NCI-H82 treated with DMSO at 0.1 percent for 48 hours (cell line): ENCODE results near the gene SLC39A11.
"Not testable (repeated sequence)": the region's sequence is repeated elsewhere in the genome, so short reads cannot be mapped to it uniquely, and the experiment has no call there.

Source experiments
- DNase-seq: peaks from one replicate; lab custom pipeline; 2025; ENCODE audit not compliant: unreplicated experiment; lab: John Stamatoyannopoulos, UW

Gene SLC39A11

DNA sequence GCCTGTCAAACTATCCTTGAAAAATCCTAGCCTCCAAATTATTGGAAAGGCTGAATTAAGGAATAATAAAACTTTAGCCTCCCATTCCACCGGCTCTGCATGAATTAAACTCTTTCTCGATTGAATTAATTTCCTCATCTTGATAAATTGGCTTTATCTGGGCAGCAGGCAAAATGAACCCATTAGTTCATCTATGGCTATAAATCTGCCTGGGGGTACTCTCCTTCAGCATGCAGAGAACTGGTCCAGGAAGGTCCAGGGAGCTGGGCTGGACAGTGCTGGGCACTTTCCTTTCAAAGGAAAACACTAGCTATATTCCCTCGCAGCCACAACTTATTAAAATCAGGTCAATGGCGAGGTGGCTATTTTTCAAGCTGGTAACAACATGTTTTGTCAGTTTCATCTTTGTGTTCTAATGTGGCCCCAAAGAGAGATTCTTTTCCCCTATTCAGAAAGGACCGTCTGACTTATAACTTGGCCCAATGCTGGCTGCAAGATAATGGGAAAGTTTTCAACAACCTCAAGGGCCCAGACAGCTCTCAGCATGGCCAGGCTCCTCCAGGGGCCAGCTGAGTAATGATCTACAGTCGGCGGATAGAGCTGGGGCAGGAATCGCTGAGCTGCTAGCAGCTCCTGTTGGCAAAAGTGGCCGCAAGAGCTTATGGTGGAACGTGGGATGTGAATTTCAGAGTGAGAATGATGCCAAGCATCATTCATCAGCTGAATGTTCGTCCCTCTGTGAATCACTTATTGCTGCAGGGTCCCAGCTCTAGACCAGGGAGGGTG lies 326.9 kb downstream of the SLC39A11 start:
- no peak for DNase-seq

DNA sequence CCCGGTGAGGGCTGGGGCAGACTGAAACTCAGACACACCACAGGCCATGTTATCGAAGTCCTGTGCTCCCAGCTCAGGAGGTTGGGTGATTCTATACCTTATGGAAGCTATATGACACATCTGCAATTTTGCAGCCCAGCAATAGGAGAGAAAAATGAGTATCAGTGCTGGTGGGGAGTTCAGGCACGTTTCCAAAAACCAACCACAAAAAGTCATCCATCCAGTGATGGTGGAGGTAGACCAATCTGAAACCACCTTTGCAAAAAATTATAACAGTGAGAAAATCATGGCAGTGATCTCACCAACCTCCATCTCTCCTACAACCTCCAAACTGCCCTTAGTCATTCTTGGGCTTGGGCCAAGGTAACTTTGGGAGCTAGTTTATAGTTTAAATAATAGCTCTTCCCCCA lies 327.9 kb downstream of the SLC39A11 start:
- DNase-seq = no peak

- no peak for DNase-seq
Measured at GRCh38 chr17:72763981-72764380, 328.5 kb downstream of the SLC39A11 start.

DNA sequence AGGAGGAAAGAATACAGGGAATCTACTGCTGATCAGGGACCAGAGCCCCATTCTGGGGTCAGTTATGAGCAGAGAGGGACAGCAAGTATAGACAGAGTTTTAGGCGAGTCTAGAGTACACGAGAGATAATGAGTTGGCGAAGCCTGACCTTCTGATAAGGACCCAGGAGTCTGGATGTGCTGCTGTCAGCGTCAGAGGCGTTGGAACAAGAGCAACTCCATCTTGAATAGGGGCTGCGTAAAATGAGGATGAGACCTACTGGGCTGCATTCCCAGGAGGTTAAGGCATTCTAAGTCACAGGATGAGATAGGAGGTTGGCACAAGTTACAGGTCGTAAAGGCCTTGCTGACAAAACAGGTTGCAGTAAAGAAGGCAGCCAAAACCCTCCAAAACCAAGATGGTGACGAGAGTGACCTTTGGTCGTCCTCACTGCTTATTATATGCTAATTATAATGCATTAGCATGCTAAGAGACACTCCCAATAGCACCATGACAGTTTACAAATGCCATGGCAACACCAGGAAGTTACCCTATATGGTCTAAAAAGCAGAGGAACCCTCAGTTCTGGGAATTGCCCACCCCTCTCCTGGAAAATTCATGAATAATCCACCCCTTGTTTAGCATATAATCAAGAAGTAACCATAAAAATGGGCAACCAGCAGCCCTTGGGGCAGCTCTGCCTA lies 330.5 kb downstream of the SLC39A11 start:
- DNase-seq = not testable (repeated sequence)

- DNase-seq = no peak
Measured at GRCh38 chr17:72761431-72761830, 331.1 kb downstream of the SLC39A11 start.

DNA sequence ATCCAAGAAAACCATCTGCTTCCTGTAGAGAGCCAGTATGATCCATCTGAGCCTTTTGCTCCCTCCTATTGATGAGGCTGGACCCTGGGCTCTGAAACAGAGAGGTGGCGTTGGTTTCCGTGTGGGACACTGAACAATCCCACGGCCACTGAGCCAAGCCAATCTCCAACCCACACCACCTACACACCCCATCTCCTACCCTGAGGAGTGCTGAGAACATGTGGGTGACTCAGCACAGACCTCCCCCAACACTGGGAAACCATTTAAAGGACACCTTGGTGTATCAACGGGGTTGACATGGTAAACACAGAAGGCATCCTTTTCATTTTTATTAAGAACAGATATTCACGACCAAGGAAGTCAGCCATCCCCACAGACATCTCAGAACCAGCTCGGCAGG lies 332.1 kb downstream of the SLC39A11 start:
- DNase-seq = no peak

- DNase-seq = no peak
Measured at GRCh38 chr17:72759301-72759700, 333.2 kb downstream of the SLC39A11 start.

- no peak for DNase-seq
Measured at GRCh38 chr17:72756256-72756655, 336.2 kb downstream of the SLC39A11 start.

DNA sequence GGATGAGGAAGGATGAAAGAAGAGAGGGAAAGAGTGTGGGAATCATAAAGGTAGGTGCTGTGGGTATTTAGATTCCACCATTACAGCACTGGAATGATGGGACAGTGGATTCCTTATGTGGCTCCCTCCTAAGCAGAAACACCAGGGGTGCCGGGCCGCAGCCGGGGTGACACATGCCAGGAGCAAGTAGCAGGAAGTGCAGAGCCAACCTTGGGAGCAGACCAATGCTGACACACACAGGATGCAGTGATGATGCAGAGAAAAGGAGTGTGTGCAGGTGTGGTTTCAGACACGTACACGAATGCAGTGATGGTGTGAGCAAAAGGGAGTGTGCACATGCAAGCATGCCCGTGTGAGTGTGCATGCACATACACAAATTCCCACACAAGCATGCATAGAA lies 338.0 kb downstream of the SLC39A11 start:
- DNase-seq = no peak

DNA sequence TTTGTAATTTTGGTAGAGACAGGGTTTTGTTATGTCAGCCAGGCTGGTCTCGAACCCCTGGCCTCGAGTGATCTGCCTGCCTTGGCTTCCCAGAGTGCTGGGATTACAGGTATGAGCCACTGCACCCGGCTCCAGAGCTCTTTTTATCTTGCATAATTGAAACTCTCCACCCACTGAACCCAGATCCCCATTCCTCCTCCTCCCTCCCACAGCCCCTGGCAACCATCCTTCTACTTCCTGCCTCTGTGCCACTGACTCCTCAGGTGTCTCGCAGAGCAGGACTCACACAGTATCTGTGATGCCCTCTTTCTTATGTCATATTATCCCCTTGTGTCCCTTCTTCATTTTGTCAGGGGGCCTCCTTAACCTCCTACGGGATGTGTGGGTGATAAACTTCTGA lies 340.7 kb downstream of the SLC39A11 start:
- no peak for DNase-seq

GRCh38 chr17:72749119-72749572 lies 343.3 kb downstream of the SLC39A11 start:
- no peak for DNase-seq

DNA sequence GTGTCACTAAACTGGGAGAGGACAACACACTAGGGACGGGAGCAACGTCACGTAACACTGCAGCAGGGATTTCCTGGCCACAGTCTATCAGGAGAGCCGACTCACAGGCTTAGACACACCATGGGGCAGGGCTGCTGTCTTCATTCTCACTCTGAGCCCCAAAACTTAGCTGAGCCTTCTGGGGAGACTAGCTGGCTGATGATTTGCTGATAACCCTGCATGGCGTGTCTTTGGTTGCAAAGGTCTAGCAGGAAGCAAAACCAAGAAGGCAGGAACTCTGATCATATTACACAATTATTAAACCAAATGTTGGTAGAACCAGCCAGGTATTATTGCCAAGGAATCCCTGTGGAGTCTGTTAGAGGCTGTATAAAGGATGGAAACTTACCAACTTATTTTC lies 345.0 kb downstream of the SLC39A11 start:
- DNase-seq = no peak

GRCh38 chr17:72745241-72745640 lies 347.2 kb downstream of the SLC39A11 start:
- DNase-seq = no peak

DNA sequence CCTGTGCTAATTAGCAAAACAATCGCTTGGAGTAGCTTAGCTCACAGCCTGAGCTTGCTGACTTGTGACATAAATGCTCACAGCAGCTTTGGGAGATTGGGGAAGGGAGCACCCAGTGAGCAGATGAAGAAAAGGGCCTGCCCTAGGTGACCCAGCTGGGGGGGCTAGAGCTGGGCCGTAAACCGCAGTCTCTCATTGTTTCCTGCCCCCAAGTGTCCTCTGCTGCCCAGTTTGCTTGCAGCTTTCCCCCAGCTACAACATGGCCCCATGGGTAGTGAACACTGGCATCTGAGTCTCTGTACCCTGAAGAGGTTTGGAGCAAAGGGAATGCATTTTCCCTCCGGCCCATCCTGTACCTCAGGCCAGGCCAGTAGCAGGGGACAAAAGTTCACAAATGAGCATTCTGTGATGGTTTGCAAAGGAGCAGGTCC lies 349.4 kb downstream of the SLC39A11 start:
- no peak for DNase-seq

DNA sequence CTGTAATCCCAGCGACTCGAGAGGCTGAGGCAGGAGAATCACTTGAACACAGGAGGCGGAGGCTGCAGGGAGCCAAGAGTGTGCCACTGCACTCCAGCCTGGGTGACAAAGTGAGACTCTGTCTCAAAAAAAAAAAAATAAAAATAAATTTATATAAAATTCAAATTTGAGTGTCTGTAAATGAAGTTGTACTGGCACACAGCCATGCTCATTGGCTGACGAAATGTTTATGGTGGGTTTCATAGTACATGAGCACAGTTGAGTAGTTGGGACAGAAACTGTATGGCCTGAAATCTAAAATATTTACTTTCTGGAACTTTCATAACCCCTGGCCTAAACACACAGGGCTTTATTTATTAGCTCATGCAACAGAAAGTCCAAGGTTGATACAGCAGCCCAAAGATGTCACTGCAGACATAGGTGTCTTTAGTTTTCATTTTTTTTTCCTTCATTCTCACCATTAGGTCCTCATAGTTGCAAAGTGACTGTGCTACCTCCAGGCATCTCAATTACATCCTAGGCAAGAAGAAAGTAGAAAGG lies 355.3 kb downstream of the SLC39A11 start:
- no peak for DNase-seq

GRCh38 chr17:72735592-72735991 lies 356.9 kb downstream of the SLC39A11 start:
- no peak for DNase-seq

GRCh38 chr17:72735048-72735447 lies 357.4 kb downstream of the SLC39A11 start:
- DNase-seq = no peak

GRCh38 chr17:72734613-72735012 lies 357.9 kb downstream of the SLC39A11 start:
- DNase-seq = no peak

- no peak for DNase-seq
Measured at GRCh38 chr17:72733619-72734282, 358.7 kb downstream of the SLC39A11 start.

GRCh38 chr17:72732893-72733618 lies 359.4 kb downstream of the SLC39A11 start:
- no peak for DNase-seq

- DNase-seq = no peak
Measured at GRCh38 chr17:72730077-72730476, 362.4 kb downstream of the SLC39A11 start.
